HG03095 (cell line): ENCODE data around the gene NUDT4.

ENCODE experiments used
- ATAC-seq: cut with Tn5 transposase; IDR thresholded peaks from one replicate; pipeline ENCODE4 v1.9.1; 2021; ENCODE audit warnings: moderate library complexity; ENCODE audit not compliant: unreplicated experiment

The NUDT4 gene

DNA sequence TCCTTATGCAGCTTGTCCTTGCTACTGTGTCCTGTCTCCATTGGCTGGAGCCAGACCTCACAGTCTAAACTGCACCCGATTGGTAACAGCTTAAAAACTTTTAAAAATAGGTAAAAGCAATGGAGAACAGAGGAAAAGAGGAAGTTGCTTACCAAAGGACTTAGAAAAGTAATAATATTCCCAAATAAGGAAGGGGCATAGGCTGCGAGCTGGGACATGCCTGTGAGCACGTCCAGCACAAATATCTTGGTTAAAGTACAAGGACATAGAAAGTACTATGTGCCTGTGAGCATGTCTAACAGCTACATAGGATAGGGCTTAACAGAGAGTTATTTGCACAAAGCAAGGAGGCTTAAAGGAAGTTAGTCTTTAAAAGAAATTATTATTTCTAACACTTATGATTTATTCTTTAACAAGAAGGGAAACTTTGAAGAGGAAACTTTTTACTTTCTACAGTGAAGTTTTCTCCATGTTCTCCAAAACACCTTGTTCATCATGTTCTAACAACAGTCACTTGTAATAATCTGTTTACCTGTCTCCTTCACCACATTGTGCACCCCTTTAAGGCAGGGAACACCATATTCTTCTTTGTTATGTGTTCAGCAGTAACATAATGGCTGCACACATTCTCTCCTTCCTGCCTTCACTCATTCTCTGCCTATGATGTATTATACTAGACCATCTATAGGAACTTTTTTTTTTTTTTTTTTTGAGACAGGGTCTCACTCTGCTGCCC, 73.9 kb downstream of the NUDT4 start:
- no peak for ATAC-seq

DNA sequence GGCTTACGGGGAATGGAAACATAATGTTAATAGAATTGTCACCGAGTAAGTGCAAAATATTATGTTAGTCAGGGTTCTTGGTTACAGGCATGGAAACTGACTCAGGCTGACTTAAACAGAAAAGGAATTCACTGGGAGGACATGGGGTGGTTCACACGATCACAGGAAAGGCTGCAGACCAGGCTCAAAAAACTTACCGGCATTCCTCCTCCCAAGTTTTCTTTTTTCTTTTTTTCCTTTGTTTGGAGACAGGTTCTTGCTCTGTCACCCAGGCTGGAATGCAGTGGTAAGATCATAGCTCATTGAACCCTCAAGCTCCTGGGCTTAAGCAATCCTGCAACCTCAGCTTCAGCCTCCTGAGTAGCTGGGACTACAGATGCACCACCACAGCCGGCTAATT, 75.9 kb downstream of the NUDT4 start:
- no peak for ATAC-seq

DNA sequence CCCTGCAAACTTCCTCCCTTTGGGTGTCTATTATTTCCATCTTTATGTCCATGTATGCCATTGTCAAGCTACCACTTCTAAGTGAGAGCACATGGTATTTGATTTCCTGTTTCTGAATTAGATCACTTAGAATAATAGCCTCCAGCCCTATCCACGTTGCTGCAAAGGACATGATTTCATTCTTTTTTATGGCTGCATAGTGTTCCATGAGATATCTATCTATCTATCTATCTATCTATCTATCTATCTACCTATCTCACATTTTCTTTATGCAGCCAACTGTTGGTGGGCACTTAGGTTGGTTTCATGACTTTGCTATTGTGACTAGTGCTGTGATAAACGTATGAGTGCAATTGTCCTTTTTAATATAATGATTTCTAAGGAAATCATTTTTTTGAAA, 78.4 kb downstream of the NUDT4 start:
- ATAC-seq, result no peak
